H9 (cell line): ENCODE measurements around the gene UBALD1. TPM values are rescaled to one million over a fixed set of nuclear protein-coding genes. Genes with fewer than 3 reads are reported as not detected.

Experiments used
- DNase-seq: peaks from one replicate; pipeline ENCODE4 v3.0.0-alpha.2; 2017
- H2AFZ ChIP-seq: one replicate; pipeline ENCODE4 v1.6.1; 2013; ENCODE audit warnings: mild to moderate bottlenecking, low read length, control low read depth, moderate library complexity
- H2AK5ac ChIP-seq: 2 replicates; pipeline ENCODE4 v1.6.1; 2013; ENCODE audit warnings: low read length, control low read depth, mixed read lengths; ENCODE audit not compliant: insufficient read length
- H2BK120ac ChIP-seq: one replicate; pipeline ENCODE4 v1.6.1; 2013; ENCODE audit warnings: low read depth, mild to moderate bottlenecking, low read length, control low read depth, inconsistent platforms; ENCODE audit not compliant: poor library complexity, severe bottlenecking
- H2BK12ac ChIP-seq: 2 replicates; pipeline ENCODE4 v1.6.1; 2013; ENCODE audit warnings: low read length, control low read depth, mixed read lengths, low read depth; ENCODE audit not compliant: insufficient read length
- H2BK15ac ChIP-seq: 2 replicates; pipeline ENCODE4 v1.6.1; 2013; ENCODE audit warnings: low read depth, low read length, control low read depth
- H2BK20ac ChIP-seq: one replicate; pipeline ENCODE4 v1.6.1; 2013; ENCODE audit warnings: low read depth, mild to moderate bottlenecking, low read length, control low read depth, inconsistent platforms; ENCODE audit not compliant: poor library complexity, severe bottlenecking
- H2BK5ac ChIP-seq: 2 replicates; pipeline ENCODE4 v1.6.1; 2013; ENCODE audit warnings: low read length, control low read depth, mixed read lengths; ENCODE audit not compliant: insufficient read length
- H3K14ac ChIP-seq: 2 replicates; pipeline ENCODE4 v1.6.1; 2013; ENCODE audit warnings: low read length, control low read depth; ENCODE audit not compliant: insufficient read depth
- H3K18ac ChIP-seq: 2 replicates; pipeline ENCODE4 v1.6.1; 2013; ENCODE audit warnings: low read depth, mild to moderate bottlenecking, mixed read lengths, low read length, control low read depth; ENCODE audit not compliant: insufficient read length
- H3K23ac ChIP-seq: 2 replicates; pipeline ENCODE4 v1.6.1; 2013; ENCODE audit warnings: low read length, control low read depth, mixed read lengths, low read depth; ENCODE audit not compliant: insufficient read length
- H3K23me2 ChIP-seq: 2 replicates; pipeline ENCODE4 v1.6.1; 2013; ENCODE audit warnings: low read depth, mild to moderate bottlenecking, mixed read lengths, low read length, control low read depth; ENCODE audit not compliant: insufficient read length, poor library complexity, severe bottlenecking
- H3K27ac ChIP-seq: 2 replicates; pipeline ENCODE4 v1.5.1; 2013; ENCODE audit warnings: low read length, control low read depth, mixed read lengths, low read depth; ENCODE audit not compliant: insufficient read length
- H3K27me3 ChIP-seq: 2 replicates; pipeline ENCODE4 v1.6.1; 2013; ENCODE audit warnings: low read length, control low read depth, inconsistent platforms; ENCODE audit not compliant: insufficient read depth
- H3K4ac ChIP-seq: 2 replicates; pipeline ENCODE4 v1.6.1; 2013; ENCODE audit warnings: low read depth, mild to moderate bottlenecking, control low read depth, inconsistent platforms, low read length, moderate library complexity
- H3K4me1 ChIP-seq: 2 replicates; pipeline ENCODE4 v1.6.1; 2013; ENCODE audit warnings: low read length, control low read depth, inconsistent platforms; ENCODE audit not compliant: insufficient read depth
- H3K4me2 ChIP-seq: 2 replicates; pipeline ENCODE4 v1.6.1; 2013; ENCODE audit warnings: low read length, control low read depth, mixed read lengths; ENCODE audit not compliant: insufficient read length, insufficient read depth
- H3K56ac ChIP-seq: 2 replicates; pipeline ENCODE4 v1.6.1; 2013; ENCODE audit warnings: low read depth, mild to moderate bottlenecking, mixed read lengths, low read length, control low read depth; ENCODE audit not compliant: insufficient read length
- H3K79me1 ChIP-seq: 2 replicates; pipeline ENCODE4 v1.6.1; 2013; ENCODE audit warnings: low read depth, mild to moderate bottlenecking, moderate library complexity, low read length, control low read depth, inconsistent platforms; ENCODE audit not compliant: insufficient read depth, poor library complexity, severe bottlenecking
- H3K79me2 ChIP-seq: 2 replicates; pipeline ENCODE4 v1.6.1; 2013; ENCODE audit warnings: low read length, control low read depth, inconsistent platforms; ENCODE audit not compliant: insufficient read depth
- H3K9ac ChIP-seq: 2 replicates; pipeline ENCODE4 v1.6.1; 2013; ENCODE audit warnings: low read length, control low read depth, mixed read lengths; ENCODE audit not compliant: insufficient read length; ENCODE audit errors: extremely low read depth
- H3K9me3 ChIP-seq: one replicate; pipeline ENCODE4 v1.6.1; 2013; ENCODE audit warnings: low read depth, low read length, inconsistent platforms; ENCODE audit not compliant: control insufficient read depth
- H3T11ph ChIP-seq: one replicate; pipeline ENCODE4 v1.6.1; 2013; ENCODE audit warnings: mild to moderate bottlenecking, low read length, control low read depth, inconsistent platforms
- H4K20me1 ChIP-seq: one replicate; pipeline ENCODE4 v1.6.1; 2013; ENCODE audit not compliant: control insufficient read depth, insufficient read length, insufficient read depth
- H4K5ac ChIP-seq: 2 replicates; pipeline ENCODE4 v1.6.1; 2013; ENCODE audit warnings: low read depth, mild to moderate bottlenecking, mixed read lengths, low read length, control low read depth; ENCODE audit not compliant: insufficient read length
- H4K8ac ChIP-seq: replicated peaks from 2 replicates; pipeline ENCODE4 v1.6.1; 2013; ENCODE audit warnings: low read length, control low read depth, mixed read lengths, low read depth; ENCODE audit not compliant: insufficient read length
- H4K91ac ChIP-seq: 2 replicates; pipeline ENCODE4 v1.6.1; 2013; ENCODE audit warnings: low read depth, mild to moderate bottlenecking, moderate library complexity, mixed read lengths, low read length, control low read depth; ENCODE audit not compliant: insufficient read length
- H3K27ac Mint-ChIP-seq, 3 experiments: 2 replicates in 2 of 3; 3 replicates in 1 of 3; pipeline ENCODE4 v1.8.0; 2020 to 2021; ENCODE audit warnings: mixed read lengths in 3 of 3, mild to moderate bottlenecking in 1 of 3, moderate library complexity in 1 of 3
- H3K27me3 Mint-ChIP-seq: 2 replicates; pipeline ENCODE4 v1.8.0; 2021; ENCODE audit warnings: low read depth, mild to moderate bottlenecking, moderate library complexity, mixed read lengths
- H3K36me3 Mint-ChIP-seq, 3 experiments: 2 replicates in 2 of 3; 3 replicates in 1 of 3; pipeline ENCODE4 v1.8.0; 2020 to 2021; ENCODE audit warnings: low read depth in 3 of 3, mixed read lengths in 3 of 3; ENCODE audit not compliant: insufficient read depth in 1 of 3
- H3K4me1 Mint-ChIP-seq, 2 experiments: 2 replicates each; pipeline ENCODE4 v1.8.0; 2020; ENCODE audit warnings: mixed read lengths in 2 of 2
- H3K4me3 Mint-ChIP-seq, 2 experiments: 2 replicates in 1 of 2; 3 replicates in 1 of 2; pipeline ENCODE4 v1.8.0; 2020 to 2021; ENCODE audit warnings: mild to moderate bottlenecking in 2 of 2, mixed read lengths in 2 of 2, moderate library complexity in 1 of 2
- H3K9me3 Mint-ChIP-seq, 2 experiments: 2 replicates in 1 of 2; 3 replicates in 1 of 2; pipeline ENCODE4 v1.8.0; 2020; ENCODE audit warnings: mild to moderate bottlenecking in 2 of 2, mixed read lengths in 2 of 2, moderate library complexity in 1 of 2
- CTCF ChIP-seq: fragments of 200-600 bp; sonication (generic); conservative IDR thresholded peaks from 3 replicates; pipeline ENCODE4 v1.8.0; 2021; ENCODE audit warnings: antibody characterized with exemption, mild to moderate bottlenecking
- WGBS: extraction: QIAGEN DNeasy Blood & Tissue Kit; methylation state at CpG from one replicate; pipeline ENCODE4 v1.1.7; 2013; ENCODE audit warnings: missing lambda C conversion rate, low lambda C conversion rate, mixed read lengths; ENCODE audit not compliant: insufficient read length; ENCODE audit errors: extremely low coverage; 5-methylcytosine and 5-hydroxymethylcytosine counted together
- long read RNA-seq: library from polyadenylated mRNA; unstranded; transcript quantifications from one replicate; pipeline ENCODE4 v2.0.0, GENCODE V29; 2020
- total RNA-seq: library from RNA; stranded (reverse); gene quantifications from 2 replicates; pipeline ENCODE4 v1.2.1, GENCODE V29; 2021

UBALD1 gene
- total RNA-seq, result 80.9 and 81.7 TPM in 2 replicates
- long read RNA-seq, transcript UBALD1-201 (3 exons, 1,413 nt), result major isoform, 18 of 24 reads
- long read RNA-seq, partial matches to known transcripts, result 1 of 24 reads
- long read RNA-seq, other reads (novel, unspliced or antisense), result 0 of 24 reads

- Histone ChIP-seq H3T11ph (no peak within 1 kb of the TSS), H3K79me1 (peaks cover 7% of the 10 kb centered on the region), H3K9me3 (no peaks in the 10 kb centered on the region), H2AFZ (no peak within 1 kb of the TSS), H3K4me1 (no peaks in the 10 kb centered on the region), H3K4ac (peak within 1 kb of the TSS; percentile 16), H3K14ac (peak within 1 kb of the TSS; percentile 95), H3K18ac (peak within 1 kb of the TSS; percentile 90), H4K8ac (no peak within 1 kb of the TSS), H3K79me2 (peaks cover 20% of the 10 kb centered on the region; the same call in 1 of the 2 replicates), H2BK20ac (no peak within 1 kb of the TSS), H4K20me1 (no peaks in the 10 kb centered on the region), H3K56ac (no peak within 1 kb of the TSS), H3K23ac (no peak within 1 kb of the TSS), H2BK15ac (no peak within 1 kb of the TSS), H2AK5ac (no peak within 1 kb of the TSS), H2BK12ac (peak within 1 kb of the TSS; percentile 30), H2BK5ac (no peak within 1 kb of the TSS), H3K9ac (peak within 1 kb of the TSS; percentile 76), H3K23me2 (peaks cover 12% of the 10 kb centered on the region), H3K27me3 (no peaks in the 10 kb centered on the region), H2BK120ac (peak within 1 kb of the TSS; percentile 82), H3K27ac (peak within 1 kb of the TSS; percentile 58), H4K91ac (peak within 1 kb of the TSS; percentile 80), H3K4me2 (peak within 1 kb of the TSS; percentile 89), H4K5ac (peak within 1 kb of the TSS; percentile 13)
- H3K27me3 Mint-ChIP-seq, result peaks cover 1% of the 10 kb centered on the region; the same call in 1 of the 2 replicates
- no CpG with 5 or more reads among the region's 100 CpGs for WGBS
- H3K36me3 Mint-ChIP-seq, result peaks cover 0 to 2% (median 0%) of the 10 kb centered on the region in 3 experiments; a peak in 2 of 7 replicates
- peak; percentile 82 for DNase-seq
- H3K27ac Mint-ChIP-seq, result peak within 1 kb of the TSS; percentile 89 to 96 (median 95); a peak in 6 of 7 replicates
- peak within 1 kb of the TSS; percentile 86 to 91 for H3K4me3 Mint-ChIP-seq
- H3K4me1 Mint-ChIP-seq, result peaks cover 31 to 42% of the 10 kb centered on the region in 2 experiments
- no peaks in the 10 kb centered on the region for H3K9me3 Mint-ChIP-seq
- no peak for TF ChIP-seq CTCF
Measured at GRCh38 chr16:4614571-4615383, at the start of gene UBALD1. UBALD1 (minus strand) TSS chr16:4614888; CDS start chr16:4614797, 91 bp downstream.
